Activated CD4-positive, CD25-positive, alpha-beta regulatory T cell treated with anti-CD3 and anti-CD28 coated beads, Interleukin-2, amount 50 U/mL, for 24 hours (primary cell): ENCODE data around the gene RAB1B.
"Not testable (repeated sequence)": the region's sequence is repeated elsewhere in the genome, so short reads cannot be mapped to it uniquely, and the experiment has no call there.

ENCODE experiments used
- ATAC-seq, 2 donors: fragments of 150-1000 bp; cut with Tn5 transposase; one replicate each; pipeline ENCODE4 v1.10.0; 2021; ENCODE audit warnings: mild to moderate bottlenecking in 1 of 2, moderate library complexity in 1 of 2

RAB1B gene

DNA sequence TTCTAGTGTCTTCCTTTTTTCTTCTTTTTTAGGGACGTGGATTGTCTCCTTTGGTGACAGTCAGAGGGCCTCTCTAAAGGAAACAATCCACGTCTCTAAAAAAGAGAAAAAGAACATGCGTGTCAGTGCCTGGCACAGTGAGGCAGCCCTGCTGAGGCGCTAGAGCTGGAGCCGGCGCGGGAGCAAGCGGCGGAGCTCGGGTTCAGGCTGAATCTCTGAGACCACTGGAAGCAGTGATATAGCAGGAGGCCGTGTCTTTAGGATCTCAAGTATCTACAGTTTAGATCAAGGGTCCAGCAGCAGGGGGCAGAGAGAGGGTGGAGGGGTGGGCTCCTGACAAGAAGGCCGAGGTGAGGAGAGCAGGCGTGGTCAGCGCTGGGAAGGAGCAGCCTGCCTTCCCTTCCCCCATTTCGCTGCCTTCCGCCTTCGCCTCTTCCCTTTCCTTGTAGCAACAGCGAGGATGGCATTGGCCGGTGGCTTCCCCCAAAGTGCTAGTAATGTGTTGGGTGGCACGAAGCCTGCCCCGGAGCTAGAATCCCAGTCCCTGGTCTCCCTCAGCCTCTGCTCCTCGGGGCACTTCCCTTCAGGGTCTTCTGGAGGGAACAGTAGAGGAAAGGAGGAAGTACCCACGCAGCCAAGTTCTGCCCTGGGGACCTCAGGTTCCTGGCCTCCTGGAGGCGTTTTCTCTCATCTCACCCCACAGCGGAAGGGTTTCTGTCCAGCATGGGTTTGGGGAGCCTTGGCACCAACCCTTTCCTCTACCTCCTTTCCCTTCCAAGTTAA, 28.2 kb upstream of the RAB1B start:
- ATAC-seq, result no peak

DNA sequence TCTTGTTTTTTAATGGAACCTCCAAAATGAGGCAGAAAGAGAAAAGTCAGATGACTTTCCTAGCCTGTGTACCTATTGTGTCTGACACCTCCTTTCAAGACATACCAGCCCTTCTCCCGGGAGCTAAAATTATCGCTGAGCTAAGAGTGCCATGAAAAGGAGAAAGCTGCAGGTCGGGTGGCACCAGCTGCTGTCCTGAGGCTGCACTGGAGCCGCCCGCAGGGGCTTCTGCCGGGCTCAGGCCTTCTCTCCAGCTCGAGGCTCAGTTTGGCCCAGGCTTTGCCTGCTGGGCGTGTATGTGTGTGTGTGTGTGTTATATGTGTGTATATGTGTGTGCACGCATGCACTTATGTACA, 27.7 kb upstream of the RAB1B start:
- no peak for ATAC-seq

DNA sequence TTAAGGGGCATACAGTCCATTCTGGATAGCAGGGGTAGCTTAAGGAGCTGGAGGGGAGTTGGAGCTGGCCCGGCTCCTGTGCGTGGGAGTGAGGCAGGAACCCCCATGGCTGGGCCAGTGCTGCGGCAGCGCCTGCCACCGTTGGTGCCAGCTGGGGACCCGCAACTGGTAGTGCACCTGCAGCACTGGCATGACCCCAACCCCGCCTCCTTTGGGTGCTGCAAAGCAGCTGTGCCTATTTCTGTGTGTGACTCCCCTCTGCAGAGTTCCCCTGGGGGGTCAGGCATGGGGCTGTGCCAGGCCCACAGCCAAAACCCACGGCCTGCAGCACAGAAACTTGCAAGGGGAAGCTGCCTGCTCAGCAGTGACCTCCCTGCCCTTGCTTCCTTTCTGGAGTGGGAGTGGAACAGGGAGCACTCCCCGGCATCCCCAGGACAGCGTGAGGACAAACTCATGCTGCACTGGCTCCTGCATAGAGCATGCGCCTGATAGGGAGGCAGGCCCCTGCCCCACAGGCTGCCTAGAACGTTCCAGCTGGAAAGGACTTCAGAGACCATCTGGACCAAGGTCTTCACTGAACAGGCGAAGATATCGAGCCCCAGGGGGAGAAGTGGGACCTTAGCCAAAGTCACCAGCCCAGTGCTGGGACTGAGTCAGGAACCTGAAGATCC, 26.2 kb upstream of the RAB1B start:
- no peak for ATAC-seq

DNA sequence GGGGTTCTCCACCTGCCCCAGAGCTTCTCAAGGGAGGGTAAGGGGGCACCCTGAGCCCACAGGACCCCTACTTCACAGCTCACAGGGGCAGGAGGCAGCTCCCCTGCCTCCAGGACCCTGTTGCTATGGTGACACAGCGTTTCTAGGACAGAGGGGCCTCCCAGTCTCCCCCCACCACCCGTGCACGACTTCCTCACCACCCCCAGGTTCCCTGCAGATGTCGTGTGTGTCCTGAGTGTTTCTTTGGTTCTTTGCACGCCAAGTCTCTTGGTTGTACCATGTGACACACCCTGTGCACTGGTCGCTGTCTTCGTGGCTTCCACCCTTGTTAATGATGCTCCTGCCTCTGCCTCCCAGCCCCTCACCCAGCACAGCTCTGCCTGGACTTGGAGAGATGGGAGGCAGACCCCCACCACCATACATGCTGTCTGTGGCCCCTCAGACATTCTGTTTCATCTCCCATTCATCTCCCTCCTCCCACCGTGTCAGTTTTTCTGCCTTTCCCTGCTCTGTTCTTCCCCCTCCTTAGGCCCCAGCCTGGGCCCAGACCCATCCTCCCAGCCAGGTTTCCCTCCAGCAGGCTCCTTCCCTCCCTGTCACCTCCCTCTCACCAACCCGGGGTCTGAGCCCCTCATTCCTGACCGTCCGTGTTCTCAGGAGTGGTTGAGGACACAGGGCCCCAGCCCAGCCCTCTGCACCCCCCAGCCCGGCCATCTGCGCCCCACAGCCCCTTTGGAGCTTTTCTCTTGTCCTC, 24.5 kb upstream of the RAB1B start:
- no peak for ATAC-seq

DNA sequence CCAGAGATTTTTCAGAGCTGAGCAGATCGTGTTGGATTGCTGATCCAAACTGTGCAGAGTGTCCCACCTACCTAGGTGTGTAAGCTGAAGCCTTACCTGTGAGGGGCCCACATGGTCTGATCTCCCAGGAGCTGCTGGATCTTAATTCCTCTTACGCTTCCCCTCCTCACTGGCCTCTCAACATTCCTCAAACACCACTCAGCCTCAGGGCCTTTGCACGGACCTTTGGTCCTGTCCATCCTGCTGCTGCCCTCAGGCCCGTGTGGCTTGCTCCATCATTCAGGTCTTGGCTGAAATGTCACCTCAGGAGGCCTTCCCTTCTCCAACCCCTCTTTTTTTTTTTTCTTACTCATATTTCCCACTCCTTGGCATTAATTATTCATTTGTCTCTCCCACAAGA, 21.1 kb upstream of the RAB1B start:
- no peak for ATAC-seq

DNA sequence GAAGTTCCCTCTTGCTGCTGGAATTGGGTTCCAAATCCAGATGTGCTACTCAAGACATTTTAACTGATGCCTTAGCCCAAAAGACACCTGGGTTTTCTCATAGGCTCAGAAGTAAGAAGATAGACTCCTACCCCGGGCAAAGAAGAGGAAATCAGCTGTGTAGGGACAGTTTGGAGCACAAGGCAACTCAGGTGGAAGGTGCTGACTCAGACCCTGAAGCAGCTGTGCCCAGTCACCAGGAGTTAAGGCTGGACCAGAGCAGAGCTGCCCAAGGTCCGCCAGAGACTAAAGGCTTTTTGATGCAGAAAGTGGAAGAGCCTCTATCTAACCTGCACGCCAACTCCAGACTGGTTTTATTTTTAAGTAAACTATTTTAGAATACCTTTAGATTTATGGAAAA, 20.6 kb upstream of the RAB1B start:
- ATAC-seq, result no peak

DNA sequence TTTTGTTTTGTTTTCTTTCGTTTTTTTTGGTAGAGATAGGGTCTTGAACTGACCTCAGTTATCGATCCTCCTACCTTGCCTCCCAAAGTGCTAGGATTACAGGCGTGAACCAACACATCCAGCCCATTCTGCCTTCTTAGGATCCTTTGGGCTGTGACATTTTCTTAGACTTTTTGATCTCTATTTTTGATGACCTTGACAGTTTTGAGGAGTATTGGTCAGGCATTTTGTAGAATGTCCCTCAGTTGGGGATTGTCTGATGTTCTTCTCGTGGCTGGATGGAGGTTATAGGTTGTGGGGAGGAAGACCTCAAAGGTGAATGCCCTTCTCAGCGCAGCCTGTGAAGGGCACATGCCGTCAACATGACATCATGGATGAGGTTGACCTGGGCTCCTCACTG, 19.5 kb upstream of the RAB1B start:
- ATAC-seq, result no peak

DNA sequence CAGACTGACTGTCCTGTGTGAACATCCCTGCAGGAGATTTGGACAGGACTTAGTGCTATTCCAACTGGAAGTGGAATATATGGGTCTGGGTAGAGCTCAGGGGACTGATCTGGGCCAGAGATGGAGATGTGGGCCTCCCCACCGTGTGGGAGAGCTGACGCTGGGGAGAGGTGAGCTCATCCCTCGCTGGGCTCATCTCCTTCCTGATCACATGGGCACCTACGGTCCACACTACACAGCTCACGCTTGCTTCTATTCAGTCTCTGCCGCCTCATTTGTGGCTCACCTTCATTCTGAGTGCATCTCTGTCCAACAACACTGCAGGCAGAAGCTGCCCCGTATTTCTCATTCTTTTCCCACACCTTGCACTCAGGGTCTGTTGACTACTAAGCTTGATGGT, 16.6 kb upstream of the RAB1B start:
- ATAC-seq, result no peak

DNA sequence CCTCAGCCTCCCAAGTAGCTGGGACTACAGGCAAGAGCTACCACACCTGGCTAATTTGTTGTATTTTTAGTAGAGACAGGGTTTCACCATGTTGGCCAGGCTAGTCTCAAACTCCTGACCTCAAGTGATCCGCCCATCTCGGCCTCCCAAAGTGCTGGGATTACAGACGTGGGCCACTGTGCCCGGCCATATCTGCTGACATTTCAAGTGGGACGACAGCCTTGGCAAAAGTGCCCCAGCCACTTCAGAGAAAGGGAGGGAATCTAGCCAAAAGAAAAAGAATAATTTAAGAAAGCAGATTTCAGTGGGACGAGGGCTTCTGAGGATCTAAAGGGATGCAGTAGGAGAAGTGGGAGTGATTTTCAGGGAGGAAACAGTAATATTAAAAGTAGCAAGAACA, 15.4 kb upstream of the RAB1B start:
- not testable (repeated sequence) for ATAC-seq

DNA sequence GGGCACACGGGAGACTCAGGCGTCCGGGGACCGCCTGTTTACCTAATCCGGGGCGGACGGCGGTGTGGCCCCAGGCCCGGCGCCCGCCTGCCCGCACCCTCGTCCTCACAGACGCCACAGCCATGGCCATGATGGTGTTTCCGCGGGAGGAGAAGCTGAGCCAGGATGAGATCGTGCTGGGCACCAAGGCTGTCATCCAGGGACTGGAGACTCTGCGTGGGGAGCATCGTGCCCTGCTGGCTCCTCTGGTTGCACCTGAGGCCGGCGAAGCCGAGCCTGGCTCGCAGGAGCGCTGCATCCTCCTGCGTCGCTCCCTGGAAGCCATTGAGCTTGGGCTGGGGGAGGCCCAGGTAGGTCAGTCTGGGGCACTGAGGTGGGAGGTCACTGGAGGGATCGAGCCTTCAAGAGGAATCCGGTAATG, 10.0 kb upstream of the RAB1B start:
- no peak for ATAC-seq

DNA sequence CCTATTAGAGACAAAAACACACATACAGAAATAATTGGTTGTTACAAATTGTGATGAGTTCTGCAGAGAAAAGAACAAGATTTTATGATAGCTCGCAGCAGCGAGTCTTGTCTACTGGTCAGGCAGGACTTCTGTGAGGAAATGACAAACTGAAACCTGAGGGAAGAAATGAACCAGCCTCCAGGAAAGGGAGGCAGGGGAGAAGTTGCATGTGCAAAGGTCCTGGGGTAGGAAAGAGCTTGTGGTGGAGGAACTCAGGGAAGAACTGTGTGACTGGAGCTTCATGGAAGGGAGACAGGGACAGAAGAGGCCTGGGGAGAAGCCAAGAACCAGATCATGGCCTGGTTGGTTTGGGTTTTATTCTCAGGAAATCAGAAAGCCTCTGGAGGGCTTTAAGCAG, 9.2 kb upstream of the RAB1B start:
- ATAC-seq, result no peak

DNA sequence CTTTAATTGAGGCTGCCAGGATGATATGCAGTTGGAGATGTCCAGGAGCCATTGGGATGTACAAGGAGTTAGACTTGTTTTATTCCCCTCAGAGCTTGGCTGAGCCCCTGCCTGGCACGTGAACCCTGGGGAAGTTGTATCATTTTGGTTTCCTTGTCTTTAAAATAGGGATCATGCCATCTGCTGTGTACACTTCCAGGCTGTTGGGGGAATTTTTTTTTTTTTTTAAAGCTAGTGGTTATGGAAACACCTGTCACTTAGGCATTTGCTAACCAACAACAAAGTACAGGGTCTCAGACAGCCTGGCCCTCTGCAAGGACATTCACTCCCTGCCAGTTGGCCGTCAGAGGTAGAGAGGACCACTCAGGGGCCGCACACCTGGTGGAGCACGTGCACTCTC, 8.5 kb upstream of the RAB1B start:
- no peak for ATAC-seq

DNA sequence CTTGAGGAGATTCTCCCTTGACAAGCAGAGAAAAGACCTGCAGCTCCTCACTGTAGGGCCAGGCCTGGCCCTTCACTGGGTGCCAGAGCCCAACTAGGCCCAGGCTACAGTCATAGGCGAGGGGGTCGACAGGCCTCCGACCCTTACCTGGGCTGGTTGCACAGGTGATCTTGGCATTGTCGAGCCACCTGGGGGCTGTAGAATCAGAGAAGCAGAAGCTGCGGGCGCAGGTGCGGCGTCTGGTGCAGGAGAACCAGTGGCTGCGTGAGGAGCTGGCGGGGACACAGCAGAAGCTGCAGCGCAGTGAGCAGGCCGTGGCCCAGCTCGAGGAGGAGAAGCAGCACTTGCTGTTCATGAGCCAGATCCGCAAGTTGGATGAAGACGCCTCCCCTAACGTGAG, 6.9 kb upstream of the RAB1B start:
- no peak for ATAC-seq

DNA sequence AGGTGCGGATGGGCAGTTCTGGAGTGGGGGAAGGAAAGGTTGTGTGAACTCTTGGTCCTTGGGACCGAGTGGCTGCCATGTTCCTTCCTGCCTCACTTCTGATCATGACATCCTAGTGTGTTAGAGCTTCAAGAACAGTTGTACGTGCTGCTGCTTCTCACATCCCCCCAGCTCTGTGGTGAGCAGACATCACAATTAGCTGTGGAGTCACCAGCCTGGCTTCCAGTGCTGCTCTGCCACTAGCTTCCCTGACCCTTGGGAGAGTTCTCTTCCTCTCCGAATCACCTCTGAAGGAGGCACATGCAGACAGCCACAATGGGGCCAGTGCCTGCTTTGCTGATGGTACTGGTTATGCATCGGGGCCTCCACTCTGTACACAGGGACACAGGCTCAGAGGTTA, 6.2 kb upstream of the RAB1B start:
- ATAC-seq, result no peak

DNA sequence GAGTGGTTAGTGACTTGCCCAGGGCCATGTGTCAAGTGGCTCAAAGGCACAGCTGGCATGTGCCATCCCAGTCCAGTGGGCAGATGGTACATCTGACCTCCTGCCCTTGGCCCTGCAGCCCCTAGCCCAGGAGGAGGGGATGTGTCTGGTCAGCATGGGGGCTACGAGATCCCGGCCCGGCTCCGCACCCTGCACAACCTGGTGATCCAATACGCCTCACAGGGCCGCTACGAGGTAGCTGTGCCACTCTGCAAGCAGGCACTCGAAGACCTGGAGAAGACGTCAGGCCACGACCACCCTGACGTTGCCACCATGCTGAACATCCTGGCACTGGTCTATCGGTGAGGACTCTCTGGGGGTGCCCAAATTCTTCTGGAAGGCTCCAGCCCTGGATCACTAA, 5.7 kb upstream of the RAB1B start:
- no peak for ATAC-seq

DNA sequence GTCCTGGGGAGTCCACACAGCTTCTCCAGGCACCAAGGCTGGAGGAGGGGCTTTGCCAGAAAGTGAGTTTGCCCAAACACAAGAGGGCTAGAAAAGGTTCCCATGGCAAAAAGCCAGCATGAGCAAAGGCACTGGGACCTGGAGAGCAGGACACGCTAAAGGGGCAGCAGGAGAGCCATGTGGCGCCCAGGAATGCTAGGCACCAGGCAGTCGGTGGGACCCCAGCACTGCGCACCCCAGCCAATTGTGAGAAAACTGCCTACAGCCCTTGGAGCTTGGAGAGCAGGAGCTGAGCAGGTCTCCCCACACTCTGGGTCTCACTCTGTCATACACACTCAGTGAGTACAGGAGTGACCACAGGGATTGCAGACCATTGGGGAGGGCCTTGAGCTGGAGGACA, 5.2 kb upstream of the RAB1B start:
- ATAC-seq, result no peak

DNA sequence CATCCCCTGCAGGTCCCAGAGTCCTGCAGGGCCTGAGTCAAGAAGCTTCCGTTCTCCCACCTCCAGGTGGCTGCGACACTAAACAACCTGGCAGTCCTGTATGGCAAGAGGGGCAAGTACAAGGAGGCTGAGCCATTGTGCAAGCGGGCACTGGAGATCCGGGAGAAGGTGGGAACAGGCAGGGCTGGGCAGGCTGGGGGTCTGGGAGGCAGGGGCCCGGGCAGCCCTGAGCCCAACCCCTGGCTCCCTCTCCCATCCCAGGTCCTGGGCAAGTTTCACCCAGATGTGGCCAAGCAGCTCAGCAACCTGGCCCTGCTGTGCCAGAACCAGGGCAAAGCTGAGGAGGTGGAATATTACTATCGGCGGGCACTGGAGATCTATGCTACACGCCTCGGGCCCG, 4.7 kb upstream of the RAB1B start:
- no peak for ATAC-seq

DNA sequence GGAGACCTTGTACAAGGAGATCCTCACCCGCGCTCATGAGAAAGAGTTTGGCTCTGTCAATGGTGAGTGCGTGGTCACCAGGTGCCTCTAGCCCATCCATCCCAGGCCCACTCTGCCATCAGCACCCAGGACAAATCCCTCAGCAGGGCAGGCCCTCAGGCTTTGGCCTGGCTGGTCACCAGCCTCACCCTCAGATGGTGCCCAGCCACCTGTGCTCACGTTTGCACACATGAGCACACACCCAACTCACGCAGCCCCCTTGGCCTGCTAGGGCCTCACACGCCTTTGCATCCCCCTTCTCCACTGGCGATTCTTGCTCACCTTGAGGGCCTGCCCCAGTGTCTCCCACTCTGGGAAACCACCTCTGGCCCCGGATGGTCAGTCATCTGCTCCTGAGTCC, 4.1 kb upstream of the RAB1B start:
- no peak for ATAC-seq

DNA sequence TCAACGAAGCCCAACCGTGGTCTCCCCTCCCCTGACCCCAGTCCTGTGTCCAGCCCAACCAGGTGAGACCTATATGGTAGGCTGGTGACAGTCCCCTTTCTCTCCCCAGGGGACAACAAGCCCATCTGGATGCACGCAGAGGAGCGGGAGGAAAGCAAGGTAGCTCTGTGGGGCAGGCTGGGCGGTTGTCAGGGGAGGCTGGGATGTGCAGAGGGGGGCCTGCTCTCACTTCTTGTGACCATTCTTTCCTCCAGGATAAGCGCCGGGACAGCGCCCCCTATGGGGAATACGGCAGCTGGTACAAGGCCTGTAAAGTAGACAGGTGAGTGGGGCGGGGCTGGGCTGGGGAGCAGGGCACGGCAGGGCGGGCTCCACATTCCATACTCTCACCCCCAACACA, 3.5 kb upstream of the RAB1B start:
- ATAC-seq, result no peak

DNA sequence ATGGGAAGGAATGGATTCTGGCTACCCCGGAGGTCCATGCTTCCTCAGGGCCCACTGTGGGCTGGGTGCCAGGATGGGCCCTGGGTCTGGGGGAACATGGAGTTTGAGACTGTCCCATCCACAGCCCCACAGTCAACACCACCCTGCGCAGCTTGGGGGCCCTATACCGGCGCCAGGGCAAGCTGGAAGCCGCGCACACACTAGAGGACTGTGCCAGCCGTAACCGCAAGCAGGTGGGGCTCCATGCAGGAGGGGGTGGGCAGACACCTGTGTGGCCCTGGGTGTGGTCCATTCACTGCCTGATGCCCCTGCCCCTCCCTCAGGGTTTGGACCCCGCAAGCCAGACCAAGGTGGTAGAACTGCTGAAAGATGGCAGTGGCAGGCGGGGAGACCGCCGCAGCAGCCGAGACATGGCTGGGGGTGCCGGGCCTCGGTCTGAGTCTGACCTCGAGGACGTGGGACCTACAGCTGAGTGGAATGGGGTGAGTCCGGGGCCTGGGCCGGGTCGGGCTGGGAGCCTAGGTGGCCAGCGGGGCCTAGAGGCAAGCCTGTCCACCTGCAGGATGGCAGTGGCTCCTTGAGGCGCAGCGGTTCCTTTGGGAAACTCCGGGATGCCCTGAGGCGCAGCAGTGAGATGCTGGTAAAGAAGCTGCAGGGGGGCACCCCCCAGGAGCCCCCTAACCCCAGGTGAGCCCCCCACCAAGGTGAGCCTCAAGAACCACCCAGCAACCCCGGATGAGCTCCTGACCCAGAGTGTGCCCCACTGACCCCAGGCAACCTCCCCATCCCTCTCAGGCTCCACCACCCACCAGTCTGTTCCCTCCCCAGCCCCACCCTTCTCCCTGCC, 2.7 kb upstream of the RAB1B start:
- ATAC-seq, result no peak

DNA sequence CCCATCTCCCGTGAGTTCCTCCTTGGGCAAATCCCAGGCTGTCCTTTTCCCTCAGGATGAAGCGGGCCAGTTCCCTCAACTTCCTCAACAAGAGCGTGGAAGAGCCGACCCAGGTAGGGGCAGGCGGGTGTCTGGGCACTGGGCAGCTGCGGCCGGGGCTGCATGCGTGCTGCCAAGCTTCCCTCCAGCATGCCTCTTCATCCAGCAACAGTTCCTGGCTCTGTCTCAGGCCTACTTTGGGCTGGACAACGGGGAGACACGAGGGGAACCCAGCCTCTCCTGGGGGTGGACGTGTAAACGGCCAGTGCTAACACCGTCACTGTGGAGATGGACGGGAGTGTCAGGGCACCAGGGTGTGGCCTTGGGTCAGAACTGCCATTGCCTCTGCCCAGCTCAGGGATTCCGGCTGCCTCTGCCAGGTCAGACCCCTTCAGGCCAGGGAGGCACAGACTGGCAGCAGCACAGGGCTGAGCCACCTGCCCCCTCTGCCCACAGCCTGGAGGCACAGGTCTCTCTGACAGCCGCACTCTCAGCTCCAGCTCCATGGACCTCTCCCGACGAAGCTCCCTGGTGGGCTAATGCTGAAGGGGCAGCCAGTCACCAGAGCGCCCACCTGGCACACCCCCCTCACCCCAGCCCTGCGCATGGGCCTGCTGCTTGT, 1.9 kb upstream of the RAB1B start:
- ATAC-seq, result no peak

DNA sequence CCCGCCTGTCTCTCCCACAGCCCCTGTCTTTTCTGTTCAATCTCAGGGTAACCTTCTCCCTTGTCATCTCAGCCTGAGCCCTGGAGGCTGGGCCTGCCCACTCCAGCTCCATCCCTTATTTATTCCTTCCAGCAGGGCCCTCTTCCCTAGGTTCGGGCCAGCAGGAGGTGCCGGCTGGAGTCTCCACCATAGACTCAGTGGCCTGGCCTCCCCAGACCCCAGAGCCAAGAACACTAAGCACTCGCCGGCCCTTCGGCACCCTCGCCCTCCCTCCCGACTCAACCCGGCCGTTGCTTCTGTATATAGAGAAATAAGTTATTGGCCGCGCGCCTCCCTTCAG, 1.4 kb upstream of the RAB1B start:
- ATAC-seq, result no peak
